Endothelial cell of hepatic sinusoid (primary cell): ENCODE results near the gene MYO5A.

Experiments used
- in situ Hi-C: cut with HindIII; loops from 2 replicates; pipeline ENCODE4 v1.10.0; 2017; ENCODE audit warnings: low sequenced_read_pairs

MYO5A gene

GRCh38 chr15:52340093-52340492 is 188.6 kb downstream of the MYO5A start:
- in situ Hi-C loops = no loop called here

DNA sequence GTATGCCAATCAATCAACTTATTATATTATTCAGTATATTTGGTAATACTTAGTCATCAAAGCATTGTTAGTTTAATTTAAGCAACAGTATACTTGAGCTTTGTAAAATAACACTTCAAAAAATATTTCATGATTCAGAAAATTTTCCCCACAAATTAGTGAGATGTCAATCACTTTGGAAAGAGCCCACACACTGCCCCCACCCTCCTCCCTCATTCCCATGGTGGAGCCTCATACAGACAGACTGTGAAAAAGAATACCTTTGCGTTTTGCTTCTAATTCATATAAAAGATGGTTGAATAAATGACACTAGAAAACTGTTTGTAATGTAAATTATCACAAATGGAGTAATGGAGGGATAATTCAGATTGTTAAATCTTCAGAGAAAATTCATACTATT is 189.8 kb downstream of the MYO5A start:
- in situ Hi-C loops = no loop called here

- in situ Hi-C loops = no loop called here
Observed at GRCh38 chr15:52338058-52338457, 190.6 kb downstream of the MYO5A start.

DNA sequence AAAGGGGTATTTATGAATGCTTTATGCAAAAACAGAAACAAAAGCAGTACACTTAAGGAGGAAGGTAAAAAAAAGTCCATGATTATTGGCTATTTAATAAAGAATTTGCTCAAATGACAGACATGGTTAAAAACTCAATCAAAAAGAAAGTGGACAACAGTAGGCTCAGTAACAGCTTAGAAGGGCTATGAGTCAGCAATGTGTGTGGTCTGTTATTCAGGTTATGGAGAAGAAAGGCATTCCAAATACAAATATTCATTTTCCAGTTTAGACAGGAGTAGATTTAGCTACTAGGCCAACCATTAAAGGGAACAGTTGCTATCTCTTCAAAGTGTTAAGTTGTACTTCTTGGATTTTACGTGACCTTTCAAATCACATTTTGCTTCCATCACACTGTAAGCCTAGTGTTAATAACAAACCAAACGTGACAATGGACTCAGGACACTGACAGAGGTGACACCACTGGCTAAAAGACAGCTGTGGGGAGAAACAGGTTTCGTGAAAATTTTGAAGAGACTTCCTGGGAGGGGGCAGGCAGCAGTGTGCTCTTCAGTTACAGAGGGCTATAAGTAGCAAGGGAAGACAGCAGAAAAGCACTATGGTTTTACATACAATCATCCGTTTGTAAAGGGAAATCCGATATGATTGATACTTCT is 191.4 kb downstream of the MYO5A start:
- in situ Hi-C loops = no loop called here

DNA sequence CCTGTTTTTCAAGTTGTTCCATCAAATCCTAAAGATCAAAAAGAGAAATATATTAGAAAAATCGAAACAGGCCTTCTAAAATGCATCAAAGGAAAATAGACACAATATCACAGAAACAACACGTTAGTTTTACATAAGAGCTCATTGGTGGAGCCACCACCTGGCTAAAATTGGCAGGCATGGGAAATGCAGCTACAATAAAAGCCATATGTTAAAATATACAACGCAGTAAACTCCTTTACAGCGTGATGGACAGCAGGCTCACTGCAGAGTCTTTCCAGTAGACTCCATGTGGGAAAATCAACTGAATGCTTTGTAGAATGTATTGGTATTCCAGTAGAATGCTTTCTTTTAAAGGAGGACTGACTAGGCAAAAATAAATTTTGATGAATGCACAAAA is 192.2 kb downstream of the MYO5A start:
- in situ Hi-C loops = no loop called here

DNA sequence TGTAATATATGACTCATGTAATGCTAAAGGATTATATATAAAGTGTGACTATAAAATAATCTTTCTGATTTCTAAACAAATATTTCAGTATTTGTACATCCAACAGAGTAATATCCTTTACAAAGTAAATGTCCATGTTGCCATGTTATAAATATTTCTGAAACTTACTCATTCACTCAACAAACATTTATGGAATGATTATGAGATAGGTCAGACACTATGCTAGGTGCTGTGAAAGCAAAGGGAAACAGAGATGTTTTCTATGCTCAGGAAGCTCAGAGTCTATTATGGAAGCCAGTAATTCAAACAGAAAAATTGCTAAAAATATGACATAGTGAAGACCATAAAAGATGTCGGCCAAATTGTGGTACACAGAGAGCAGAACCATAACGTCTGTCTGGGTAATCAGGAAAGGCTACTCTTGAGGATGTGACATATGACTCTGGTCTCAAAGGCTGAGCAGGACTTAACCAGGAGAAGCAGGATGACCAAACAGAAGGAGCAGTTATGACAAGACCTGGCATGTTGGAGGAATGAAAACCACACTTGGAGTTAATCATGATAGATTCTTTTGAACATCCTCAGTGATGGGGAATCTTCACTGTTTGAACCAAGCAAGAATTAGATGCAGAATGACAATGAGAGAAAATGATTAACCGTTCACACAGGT is 194.1 kb downstream of the MYO5A start:
- in situ Hi-C loops = loop anchor here (5.0 kb wide), 1 partner anchor 37 kb away; the partner anchor contains the start of gene MYO5C

DNA sequence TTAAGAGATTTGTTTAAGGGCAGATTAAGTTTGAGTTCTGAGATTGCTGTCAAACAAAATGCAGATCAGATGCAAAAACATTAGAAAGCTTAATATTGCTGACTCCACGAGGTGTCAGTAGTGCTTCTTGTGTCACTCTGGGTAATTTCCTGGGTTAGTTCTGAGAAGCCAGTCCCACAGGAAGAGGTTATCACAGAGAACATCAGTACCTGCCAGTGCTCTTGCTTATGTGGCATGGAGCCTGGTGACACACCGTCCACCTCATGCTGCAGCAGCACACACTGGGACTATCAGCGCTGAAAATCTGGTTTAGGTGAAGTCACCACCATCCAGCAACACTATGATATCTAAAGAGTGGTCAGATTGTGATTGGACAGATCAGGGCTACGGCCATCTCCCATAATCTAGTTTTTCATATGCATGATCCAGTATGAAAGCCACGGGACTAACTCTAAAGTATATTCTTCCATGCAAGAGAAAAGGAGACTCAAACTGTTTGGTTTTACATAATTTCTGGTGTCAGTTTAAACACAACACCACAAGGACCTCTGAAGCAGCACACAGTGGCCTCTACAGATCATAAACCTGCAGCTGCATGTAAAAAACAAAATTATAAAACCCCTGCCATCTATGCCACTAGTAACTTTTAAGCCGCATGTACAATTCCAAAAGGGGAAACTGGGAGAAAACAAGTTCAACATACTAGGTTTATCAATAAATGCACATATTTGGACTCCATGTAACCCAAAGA is 197.0 kb downstream of the MYO5A start:
- in situ Hi-C loops = loop anchor here (5.0 kb wide), 1 partner anchor 34 kb away; the partner anchor contains the start of gene MYO5C

DNA sequence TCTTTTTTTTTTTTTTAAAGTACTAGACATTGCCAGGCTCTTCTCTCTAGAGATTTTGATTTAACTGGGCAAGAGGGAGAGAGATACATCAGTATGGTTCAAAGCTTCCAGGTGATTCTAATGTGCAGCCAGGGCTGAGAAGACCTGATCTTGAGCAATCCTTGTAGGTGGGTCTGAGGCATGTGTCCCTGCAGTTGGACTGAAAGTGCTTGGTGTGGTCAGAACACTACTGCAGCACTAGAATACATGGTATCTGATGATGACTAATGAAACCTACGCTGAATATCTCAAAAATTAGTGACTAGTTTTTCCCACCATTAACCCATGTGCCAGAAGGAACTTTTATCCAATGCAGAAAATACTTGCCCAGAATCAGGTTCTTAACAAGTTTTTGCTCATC is 198.7 kb downstream of the MYO5A start:
- in situ Hi-C loops = loop anchor here (5.0 kb wide), 1 partner anchor 33 kb away; the partner anchor contains the start of gene MYO5C

- in situ Hi-C loops = no loop called here
Observed at GRCh38 chr15:52329150-52329549, 199.5 kb downstream of the MYO5A start.

GRCh38 chr15:52328680-52329079 is 200.0 kb downstream of the MYO5A start:
- in situ Hi-C loops = no loop called here

DNA sequence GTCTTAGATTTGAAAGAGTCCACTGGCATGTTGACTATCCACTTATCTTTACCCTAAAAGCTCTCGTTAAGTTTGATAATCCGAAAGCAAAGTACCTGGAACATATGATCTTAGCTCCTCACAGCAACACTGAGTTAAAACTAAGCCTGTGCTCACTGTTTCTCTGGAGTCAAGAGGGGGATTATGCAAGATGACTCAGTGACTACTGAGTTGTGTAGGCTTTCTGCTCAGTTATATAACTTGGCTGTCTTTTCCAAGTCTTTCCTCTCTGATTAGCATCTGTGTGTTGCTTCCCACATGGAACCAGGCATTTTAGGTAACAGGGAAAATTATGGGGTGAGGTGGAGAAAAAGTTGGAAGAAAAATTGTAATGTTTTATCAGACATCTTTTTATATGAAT is 201.9 kb downstream of the MYO5A start:
- in situ Hi-C loops = no loop called here

DNA sequence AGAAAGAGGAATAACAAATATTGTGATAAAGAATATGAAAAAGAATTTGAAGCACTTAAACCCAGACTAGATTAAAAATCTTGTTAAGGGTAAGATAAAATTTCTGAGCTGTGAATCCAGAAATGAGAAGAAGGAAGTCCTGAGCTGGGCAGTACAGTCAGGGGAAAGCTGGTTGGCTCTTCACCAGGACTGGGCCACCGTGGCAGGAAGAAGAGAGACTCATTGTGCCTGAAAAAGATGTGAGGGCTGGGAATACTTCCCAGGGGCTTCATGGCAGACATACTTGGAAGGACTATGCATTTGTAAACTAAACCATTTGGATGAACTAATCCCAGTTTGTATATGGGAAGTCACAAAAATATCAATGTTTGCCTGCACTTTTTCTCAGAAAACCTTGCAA is 204.6 kb downstream of the MYO5A start:
- in situ Hi-C loops = no loop called here

DNA sequence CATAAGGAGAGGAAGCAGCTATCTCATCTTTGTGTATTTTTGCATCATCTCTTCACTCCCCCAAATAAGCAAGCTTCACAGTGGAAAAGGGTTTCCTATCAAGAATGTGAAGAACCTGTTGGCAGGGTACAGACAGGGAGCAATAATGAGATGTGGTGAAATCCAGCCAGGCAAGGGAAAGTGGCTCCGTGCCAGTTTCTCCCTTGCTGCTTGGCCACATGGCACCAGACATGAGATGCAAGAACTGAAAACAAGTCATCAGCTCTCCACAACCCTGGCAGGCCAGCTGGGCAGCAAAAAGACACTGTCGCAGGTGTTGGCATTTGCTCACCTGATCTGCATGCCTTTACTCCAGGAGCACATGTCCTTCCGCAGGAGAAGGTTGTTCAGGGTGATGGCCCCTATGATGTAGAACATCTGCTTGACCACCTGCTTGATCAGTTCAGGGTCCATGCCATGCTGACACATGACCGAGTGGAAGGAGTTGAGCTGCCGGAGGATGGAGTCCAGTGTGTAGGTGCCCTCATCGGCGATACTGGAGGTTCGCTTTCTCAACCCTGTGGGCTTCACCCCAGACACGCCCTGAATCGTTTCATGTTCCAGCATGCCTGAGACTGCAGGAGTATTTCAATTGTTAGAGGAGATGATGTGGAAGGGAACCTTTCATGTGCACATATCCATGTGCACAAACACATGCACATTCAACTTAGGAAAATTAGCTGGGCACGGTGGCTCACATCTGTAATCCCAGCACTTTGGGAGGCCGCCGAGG is 209.8 kb downstream of the MYO5A start:
- in situ Hi-C loops = no loop called here

DNA sequence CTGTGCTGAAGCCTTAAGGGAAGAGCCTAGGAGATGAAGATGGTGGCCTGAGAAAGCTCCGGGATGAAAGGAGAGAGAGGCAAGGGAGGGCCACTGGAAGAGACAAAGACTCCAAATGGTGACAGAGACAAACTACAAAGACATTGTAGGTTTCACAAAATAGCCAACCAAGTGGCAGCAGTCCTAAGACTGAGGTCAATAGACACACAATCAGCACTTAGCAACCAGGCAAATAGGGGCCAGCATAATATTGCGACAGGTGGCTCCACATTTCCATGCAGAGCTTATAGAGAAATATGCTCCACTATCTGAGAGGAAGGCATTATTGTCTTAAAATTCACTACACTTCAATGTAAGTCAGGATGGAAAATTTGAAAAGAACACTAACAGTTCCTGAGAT is 211.0 kb downstream of the MYO5A start:
- in situ Hi-C loops = no loop called here

- in situ Hi-C loops = no loop called here
Observed at GRCh38 chr15:52317022-52317421, 211.7 kb downstream of the MYO5A start.

GRCh38 chr15:52309154-52309548 is 219.5 kb downstream of the MYO5A start:
- in situ Hi-C loops = no loop called here

DNA sequence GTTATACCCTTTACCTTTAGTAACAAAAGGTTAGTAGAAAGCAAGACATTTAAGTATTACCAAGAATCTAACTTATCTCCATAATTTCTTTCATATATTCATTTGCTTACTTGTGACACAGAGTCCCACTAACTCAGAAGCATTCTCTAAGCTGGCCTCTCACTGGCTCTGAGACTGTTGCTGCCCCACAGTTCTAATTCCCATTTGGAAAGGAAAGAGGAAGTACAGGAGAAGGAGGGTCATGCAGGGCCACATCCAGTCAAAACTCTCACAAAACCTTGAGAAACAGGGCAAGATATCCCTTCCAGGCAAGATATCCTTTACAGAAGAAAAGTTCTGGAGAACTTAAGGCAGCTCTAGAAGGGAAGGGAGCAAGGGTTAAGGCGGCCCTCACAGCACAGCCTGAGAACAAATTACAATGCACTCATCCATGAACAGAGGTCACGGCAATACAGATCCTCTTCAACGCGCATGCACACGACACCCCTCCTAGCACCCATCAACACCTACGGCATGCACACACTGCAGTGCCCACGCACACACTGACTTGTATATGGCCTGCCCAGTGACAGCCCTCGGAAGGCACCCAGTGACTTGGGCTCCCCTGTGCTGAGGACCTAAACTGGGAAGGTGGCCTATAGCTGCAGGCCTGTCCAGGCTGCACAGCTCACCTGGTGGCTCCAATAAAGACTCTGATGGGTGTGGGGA is 220.1 kb downstream of the MYO5A start:
- in situ Hi-C loops = no loop called here

- in situ Hi-C loops = no loop called here
Observed at GRCh38 chr15:52307847-52308246, 220.8 kb downstream of the MYO5A start.

- in situ Hi-C loops = no loop called here
Observed at GRCh38 chr15:52306270-52306669, 222.4 kb downstream of the MYO5A start.

GRCh38 chr15:52303093-52303772 is 225.4 kb downstream of the MYO5A start:
- in situ Hi-C loops = no loop called here
